SK-N-SH treated with all-trans-retinoic acid at 6 μM for 48 hours (cell line): ENCODE data around the gene AAK1.
"Not testable (repeated sequence)": the region's sequence is repeated elsewhere in the genome, so short reads cannot be mapped to it uniquely, and the experiment has no call there.

ENCODE experiments used
- ATAC-seq: fragments of 200-7000 bp; cut with Tn5 transposase; 3 replicates; pipeline ENCODE4 v1.9.1; 2020; ENCODE audit warnings: mild to moderate bottlenecking, moderate library complexity
- ARNTL ChIP-seq: fragments of 450-650 bp; formaldehyde crosslinking; IDR thresholded peaks from 2 replicates; pipeline ENCODE4 v1.5.0; 2020; ENCODE audit warnings: low read depth, mild to moderate bottlenecking, moderate library complexity, borderline replicate concordance
- BACH2 ChIP-seq: fragments of 250-450 bp; sonication (Bioruptor Pico); IDR thresholded peaks from 2 replicates; pipeline ENCODE4 v1.9.0; 2021; ENCODE audit warnings: mild to moderate bottlenecking, borderline replicate concordance
- CSDC2 ChIP-seq: fragments of 250-450 bp; sonication (Bioruptor Pico); IDR thresholded peaks from 2 replicates; pipeline ENCODE4 v1.5.0; 2020; ENCODE audit warnings: mild to moderate bottlenecking, moderate library complexity
- ESRRG ChIP-seq: fragments of 250-450 bp; sonication (Bioruptor Pico); IDR thresholded peaks from 2 replicates; pipeline ENCODE4 v1.6.1; 2021; ENCODE audit warnings: mild to moderate bottlenecking
- GLIS3 ChIP-seq: fragments of 250-450 bp; sonication (Bioruptor Pico); IDR thresholded peaks from 2 replicates; pipeline ENCODE4 v1.5.0; 2020; ENCODE audit warnings: mild to moderate bottlenecking, moderate library complexity
- ISL1 ChIP-seq: fragments of 250-450 bp; sonication (Bioruptor Pico); IDR thresholded peaks from 2 replicates; pipeline ENCODE4 v2.1.2; 2022; ENCODE audit warnings: mild to moderate bottlenecking, moderate library complexity
- OSR1 ChIP-seq: fragments of 250-450 bp; sonication (Bioruptor Pico); IDR thresholded peaks from 2 replicates; pipeline ENCODE4 v1.8.0; 2022; ENCODE audit warnings: moderate library complexity, mild to moderate bottlenecking, inconsistent platforms
- RARB ChIP-seq: fragments of 250-450 bp; sonication (Bioruptor Pico); IDR thresholded peaks from 2 replicates; pipeline ENCODE4 v1.8.0; 2021; ENCODE audit warnings: mild to moderate bottlenecking, moderate library complexity
- SNAI2 ChIP-seq: fragments of 250-450 bp; sonication (Bioruptor Pico); IDR thresholded peaks from 2 replicates; pipeline ENCODE4 v1.5.0; 2020; ENCODE audit warnings: mild to moderate bottlenecking, moderate library complexity
- TCF4 ChIP-seq: fragments of 250-450 bp; sonication (Bioruptor Pico); IDR thresholded peaks from 2 replicates; pipeline ENCODE4 v1.8.0; 2021; ENCODE audit warnings: mild to moderate bottlenecking, moderate library complexity, borderline replicate concordance
- ZC3H10 ChIP-seq: fragments of 250-450 bp; sonication (Bioruptor Pico); IDR thresholded peaks from 2 replicates; pipeline ENCODE4 v1.5.1; 2021; ENCODE audit warnings: mild to moderate bottlenecking, moderate library complexity
- ZFP3 ChIP-seq: fragments of 250-450 bp; sonication (Bioruptor Pico); IDR thresholded peaks from 2 replicates; pipeline ENCODE4 v1.5.0; 2020; ENCODE audit warnings: mild to moderate bottlenecking, moderate library complexity
- ZFP30 ChIP-seq: fragments of 450-650 bp; formaldehyde crosslinking; IDR thresholded peaks from 2 replicates; pipeline ENCODE4 v1.5.0; 2022; ENCODE audit warnings: mild to moderate bottlenecking, moderate library complexity
- ZNF565 ChIP-seq: fragments of 450-650 bp; formaldehyde crosslinking; conservative IDR thresholded peaks from 2 replicates; pipeline ENCODE4 v1.5.0; 2020; ENCODE audit warnings: low read depth, mild to moderate bottlenecking, moderate library complexity
- ZNF70 ChIP-seq: fragments of 450-650 bp; formaldehyde crosslinking; IDR thresholded peaks from 2 replicates; pipeline ENCODE4 v1.5.0; 2020; ENCODE audit warnings: mild to moderate bottlenecking, moderate library complexity
- ZNF8 ChIP-seq: fragments of 450-650 bp; formaldehyde crosslinking; IDR thresholded peaks from 2 replicates; pipeline ENCODE4 v1.5.0; 2020; ENCODE audit warnings: mild to moderate bottlenecking, moderate library complexity
- TF ChIP-seq, protein P1 (sequence below): fragments of 250-450 bp; sonication (Bioruptor Pico); IDR thresholded peaks from 2 replicates; pipeline ENCODE4 v1.8.0; 2020; ENCODE audit warnings: mild to moderate bottlenecking, moderate library complexity, borderline replicate concordance
- TF ChIP-seq, protein P2 (sequence below): fragments of 250-450 bp; sonication (Bioruptor Pico); IDR thresholded peaks from 2 replicates; pipeline ENCODE4 v1.5.1; 2021; ENCODE audit warnings: mild to moderate bottlenecking, moderate library complexity
- TF ChIP-seq, protein P3 (sequence below): fragments of 250-450 bp; sonication (Bioruptor Pico); IDR thresholded peaks from 2 replicates; pipeline ENCODE4 v1.5.0; 2020; ENCODE audit warnings: mild to moderate bottlenecking, moderate library complexity
- TF ChIP-seq, protein P4 (sequence below): fragments of 250-450 bp; sonication (Bioruptor Pico); IDR thresholded peaks from 2 replicates; pipeline ENCODE4 v1.8.0; 2021; ENCODE audit warnings: low read depth, mild to moderate bottlenecking, moderate library complexity, borderline replicate concordance
- TF ChIP-seq, protein P5 (sequence below): fragments of 250-450 bp; sonication (Bioruptor Pico); IDR thresholded peaks from 2 replicates; pipeline ENCODE4 v1.5.1; 2020; ENCODE audit warnings: low read depth, mild to moderate bottlenecking, moderate library complexity

AAK1 gene

DNA sequence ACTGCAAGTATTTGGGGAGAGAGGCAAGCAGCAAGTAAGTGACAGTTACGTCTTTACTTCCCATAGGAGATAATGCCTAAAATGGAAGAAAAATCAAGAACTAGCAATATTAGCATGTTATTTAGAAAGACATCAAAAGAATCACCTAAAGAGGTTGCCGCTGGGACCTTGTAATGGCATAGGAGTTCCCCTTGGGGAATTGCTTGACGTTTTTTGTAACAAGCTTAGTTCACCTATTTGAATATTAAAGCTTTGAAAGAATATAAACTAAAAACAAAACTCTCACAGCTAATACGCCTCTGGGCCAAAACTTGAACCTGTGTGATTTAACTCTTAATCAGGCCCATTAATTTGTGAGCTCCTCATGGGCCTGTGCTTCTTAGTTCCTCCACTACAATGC, 89.0 kb downstream of the AAK1 start:
- no peak for ATAC-seq
- TF ChIP-seq GLIS3 (CRISPR knock-in tag) (no peak), ZC3H10 (CRISPR knock-in tag) (no peak), TCF4 (CRISPR knock-in tag) (no peak), ESRRG (CRISPR knock-in tag) (no peak), BACH2 (no peak), ZNF8 (CRISPR knock-in tag) (no peak), ZNF565 (CRISPR knock-in tag) (no peak), ZFP30 (CRISPR knock-in tag) (no peak), ARNTL (CRISPR knock-in tag) (no peak), CSDC2 (CRISPR knock-in tag) (no peak), RARB (CRISPR knock-in tag) (no peak), OSR1 (CRISPR knock-in tag) (no peak)
- TF ChIP-seq, protein P1, sequence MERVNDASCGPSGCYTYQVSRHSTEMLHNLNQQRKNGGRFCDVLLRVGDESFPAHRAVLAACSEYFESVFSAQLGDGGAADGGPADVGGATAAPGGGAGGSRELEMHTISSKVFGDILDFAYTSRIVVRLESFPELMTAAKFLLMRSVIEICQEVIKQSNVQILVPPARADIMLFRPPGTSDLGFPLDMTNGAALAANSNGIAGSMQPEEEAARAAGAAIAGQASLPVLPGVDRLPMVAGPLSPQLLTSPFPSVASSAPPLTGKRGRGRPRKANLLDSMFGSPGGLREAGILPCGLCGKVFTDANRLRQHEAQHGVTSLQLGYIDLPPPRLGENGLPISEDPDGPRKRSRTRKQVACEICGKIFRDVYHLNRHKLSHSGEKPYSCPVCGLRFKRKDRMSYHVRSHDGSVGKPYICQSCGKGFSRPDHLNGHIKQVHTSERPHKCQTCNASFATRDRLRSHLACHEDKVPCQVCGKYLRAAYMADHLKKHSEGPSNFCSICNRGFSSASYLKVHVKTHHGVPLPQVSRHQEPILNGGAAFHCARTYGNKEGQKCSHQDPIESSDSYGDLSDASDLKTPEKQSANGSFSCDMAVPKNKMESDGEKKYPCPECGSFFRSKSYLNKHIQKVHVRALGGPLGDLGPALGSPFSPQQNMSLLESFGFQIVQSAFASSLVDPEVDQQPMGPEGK (CRISPR knock-in tag): no peak
- TF ChIP-seq, protein P2, sequence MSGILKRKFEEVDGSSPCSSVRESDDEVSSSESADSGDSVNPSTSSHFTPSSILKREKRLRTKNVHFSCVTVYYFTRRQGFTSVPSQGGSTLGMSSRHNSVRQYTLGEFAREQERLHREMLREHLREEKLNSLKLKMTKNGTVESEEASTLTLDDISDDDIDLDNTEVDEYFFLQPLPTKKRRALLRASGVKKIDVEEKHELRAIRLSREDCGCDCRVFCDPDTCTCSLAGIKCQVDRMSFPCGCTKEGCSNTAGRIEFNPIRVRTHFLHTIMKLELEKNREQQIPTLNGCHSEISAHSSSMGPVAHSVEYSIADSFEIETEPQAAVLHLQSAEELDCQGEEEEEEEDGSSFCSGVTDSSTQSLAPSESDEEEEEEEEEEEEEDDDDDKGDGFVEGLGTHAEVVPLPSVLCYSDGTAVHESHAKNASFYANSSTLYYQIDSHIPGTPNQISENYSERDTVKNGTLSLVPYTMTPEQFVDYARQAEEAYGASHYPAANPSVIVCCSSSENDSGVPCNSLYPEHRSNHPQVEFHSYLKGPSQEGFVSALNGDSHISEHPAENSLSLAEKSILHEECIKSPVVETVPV (CRISPR knock-in tag): no peak

DNA sequence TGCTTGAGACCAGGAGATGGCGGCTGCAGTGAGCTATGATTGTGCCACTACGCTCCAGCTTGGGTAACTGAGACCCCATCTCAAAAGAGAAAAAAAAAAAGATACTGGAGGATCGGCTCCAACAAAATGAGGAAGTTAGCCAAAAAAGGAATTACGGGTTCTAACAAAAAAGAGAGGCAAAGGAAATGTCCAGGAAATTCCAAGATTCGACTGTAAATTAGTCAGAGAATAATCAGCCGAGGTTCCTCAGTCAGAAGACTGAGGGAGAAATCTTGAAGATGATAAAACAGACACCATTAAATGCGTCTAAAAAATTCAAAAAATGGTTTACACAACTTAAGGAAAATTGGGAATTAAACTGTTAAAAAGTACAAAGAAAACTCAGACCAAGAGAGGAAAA, 89.5 kb downstream of the AAK1 start:
- TF ChIP-seq RARB (CRISPR knock-in tag): no peak
- no peak for TF ChIP-seq TCF4 (CRISPR knock-in tag)
- no peak for TF ChIP-seq ZNF565 (CRISPR knock-in tag)
- TF ChIP-seq ZFP3 (CRISPR knock-in tag): no peak
- no peak for TF ChIP-seq SNAI2
- no peak for TF ChIP-seq ZNF70
- TF ChIP-seq ZNF8 (CRISPR knock-in tag): no peak
- TF ChIP-seq, protein P3, sequence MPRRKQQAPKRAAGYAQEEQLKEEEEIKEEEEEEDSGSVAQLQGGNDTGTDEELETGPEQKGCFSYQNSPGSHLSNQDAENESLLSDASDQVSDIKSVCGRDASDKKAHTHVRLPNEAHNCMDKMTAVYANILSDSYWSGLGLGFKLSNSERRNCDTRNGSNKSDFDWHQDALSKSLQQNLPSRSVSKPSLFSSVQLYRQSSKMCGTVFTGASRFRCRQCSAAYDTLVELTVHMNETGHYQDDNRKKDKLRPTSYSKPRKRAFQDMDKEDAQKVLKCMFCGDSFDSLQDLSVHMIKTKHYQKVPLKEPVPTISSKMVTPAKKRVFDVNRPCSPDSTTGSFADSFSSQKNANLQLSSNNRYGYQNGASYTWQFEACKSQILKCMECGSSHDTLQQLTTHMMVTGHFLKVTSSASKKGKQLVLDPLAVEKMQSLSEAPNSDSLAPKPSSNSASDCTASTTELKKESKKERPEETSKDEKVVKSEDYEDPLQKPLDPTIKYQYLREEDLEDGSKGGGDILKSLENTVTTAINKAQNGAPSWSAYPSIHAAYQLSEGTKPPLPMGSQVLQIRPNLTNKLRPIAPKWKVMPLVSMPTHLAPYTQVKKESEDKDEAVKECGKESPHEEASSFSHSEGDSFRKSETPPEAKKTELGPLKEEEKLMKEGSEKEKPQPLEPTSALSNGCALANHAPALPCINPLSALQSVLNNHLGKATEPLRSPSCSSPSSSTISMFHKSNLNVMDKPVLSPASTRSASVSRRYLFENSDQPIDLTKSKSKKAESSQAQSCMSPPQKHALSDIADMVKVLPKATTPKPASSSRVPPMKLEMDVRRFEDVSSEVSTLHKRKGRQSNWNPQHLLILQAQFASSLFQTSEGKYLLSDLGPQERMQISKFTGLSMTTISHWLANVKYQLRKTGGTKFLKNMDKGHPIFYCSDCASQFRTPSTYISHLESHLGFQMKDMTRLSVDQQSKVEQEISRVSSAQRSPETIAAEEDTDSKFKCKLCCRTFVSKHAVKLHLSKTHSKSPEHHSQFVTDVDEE: no peak
- TF ChIP-seq, protein P1 (CRISPR knock-in tag): no peak
- TF ChIP-seq, protein P2 (CRISPR knock-in tag): no peak
- no peak for TF ChIP-seq ISL1 (CRISPR knock-in tag)
- no peak for TF ChIP-seq ZC3H10 (CRISPR knock-in tag)
- no peak for TF ChIP-seq BACH2
- TF ChIP-seq, protein P4, sequence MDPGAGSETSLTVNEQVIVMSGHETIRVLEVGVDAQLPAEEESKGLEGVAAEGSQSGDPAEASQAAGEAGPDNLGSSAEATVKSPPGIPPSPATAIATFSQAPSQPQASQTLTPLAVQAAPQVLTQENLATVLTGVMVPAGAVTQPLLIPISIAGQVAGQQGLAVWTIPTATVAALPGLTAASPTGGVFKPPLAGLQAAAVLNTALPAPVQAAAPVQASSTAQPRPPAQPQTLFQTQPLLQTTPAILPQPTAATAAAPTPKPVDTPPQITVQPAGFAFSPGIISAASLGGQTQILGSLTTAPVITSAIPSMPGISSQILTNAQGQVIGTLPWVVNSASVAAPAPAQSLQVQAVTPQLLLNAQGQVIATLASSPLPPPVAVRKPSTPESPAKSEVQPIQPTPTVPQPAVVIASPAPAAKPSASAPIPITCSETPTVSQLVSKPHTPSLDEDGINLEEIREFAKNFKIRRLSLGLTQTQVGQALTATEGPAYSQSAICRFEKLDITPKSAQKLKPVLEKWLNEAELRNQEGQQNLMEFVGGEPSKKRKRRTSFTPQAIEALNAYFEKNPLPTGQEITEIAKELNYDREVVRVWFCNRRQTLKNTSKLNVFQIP (CRISPR knock-in tag): no peak
- TF ChIP-seq ESRRG (CRISPR knock-in tag): no peak
- TF ChIP-seq ZFP30 (CRISPR knock-in tag): no peak
- TF ChIP-seq, protein P5, sequence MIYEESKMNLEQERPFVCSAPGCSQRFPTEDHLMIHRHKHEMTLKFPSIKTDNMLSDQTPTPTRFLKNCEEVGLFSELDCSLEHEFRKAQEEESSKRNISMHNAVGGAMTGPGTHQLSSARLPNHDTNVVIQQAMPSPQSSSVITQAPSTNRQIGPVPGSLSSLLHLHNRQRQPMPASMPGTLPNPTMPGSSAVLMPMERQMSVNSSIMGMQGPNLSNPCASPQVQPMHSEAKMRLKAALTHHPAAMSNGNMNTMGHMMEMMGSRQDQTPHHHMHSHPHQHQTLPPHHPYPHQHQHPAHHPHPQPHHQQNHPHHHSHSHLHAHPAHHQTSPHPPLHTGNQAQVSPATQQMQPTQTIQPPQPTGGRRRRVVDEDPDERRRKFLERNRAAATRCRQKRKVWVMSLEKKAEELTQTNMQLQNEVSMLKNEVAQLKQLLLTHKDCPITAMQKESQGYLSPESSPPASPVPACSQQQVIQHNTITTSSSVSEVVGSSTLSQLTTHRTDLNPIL (CRISPR knock-in tag): no peak
- no peak for TF ChIP-seq CSDC2 (CRISPR knock-in tag)

DNA sequence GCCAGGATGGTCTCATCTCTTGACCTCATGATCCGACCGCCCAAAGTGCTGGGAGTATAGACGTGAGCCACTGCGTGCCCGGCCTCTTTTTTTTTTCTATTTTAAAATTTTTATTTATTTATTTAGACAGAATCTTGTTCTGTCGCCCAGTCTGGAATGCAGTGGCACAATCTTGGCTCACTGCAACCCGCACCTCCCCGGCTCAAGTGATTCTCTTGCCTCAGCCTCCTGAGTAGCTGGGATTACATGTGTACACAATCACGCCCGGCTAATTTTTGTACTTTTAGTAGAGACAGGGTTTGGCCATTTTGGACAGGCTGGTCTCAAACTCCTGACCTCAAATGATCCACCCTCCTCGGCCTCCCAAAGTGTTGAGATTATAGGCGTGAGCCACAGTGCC, 93.0 kb downstream of the AAK1 start:
- not testable (repeated sequence) for ATAC-seq

More for the DNA sequence above, 89.5 kb downstream of the AAK1 start:
- no peak for ATAC-seq
